SK-N-SH (cell line): ENCODE data around the gene ZNF641. TPM values are rescaled to one million over a fixed set of nuclear protein-coding genes. Genes with fewer than 3 reads are reported as not detected.

Source experiments
- CTCF ChIA-PET: fragments of 300-600, 350-600 bp; formaldehyde crosslinking; extraction: SDS; loops from one replicate; lab custom pipeline; 2021; lab: Yijun Ruan, JAX
- POLR2A ChIA-PET: fragments of 350-600 bp; sonication (Branson Sonifier 250); formaldehyde crosslinking; extraction: SDS; loops from one replicate; lab custom pipeline; 2020; ENCODE audit warnings: antibody characterized with exemption, inconsistent platforms; lab: Yijun Ruan, JAX
- DNase-seq: peaks from one replicate; pipeline ENCODE4 v3.0.0; 2012
- H2AFZ ChIP-seq: fragments of 200-600 bp; sonication (generic); 2 replicates; pipeline ENCODE4 v1.8.1; 2016; ENCODE audit warnings: antibody characterized with exemption, mild to moderate bottlenecking, low read depth
- H3F3A ChIP-seq: fragments of 200-600 bp; sonication (generic); replicated peaks from 2 replicates; pipeline ENCODE3; 2016; ENCODE audit warnings: antibody characterized with exemption, mild to moderate bottlenecking; ENCODE audit not compliant: insufficient read depth
- H3K27ac ChIP-seq, 2 experiments: fragments of 200-500 bp in 1 of 2; fragments of 200-600 bp in 1 of 2; sonication (Bioruptor generic) in 1 of 2; sonication (generic), shearing (Covaris generic) in 1 of 2; 2 replicates each; pipeline versions ENCODE4 v1.5.1 to v1.6.1; 2014 to 2016; ENCODE audit warnings: low read depth in 2 of 2, inconsistent platforms in 1 of 2, low read length in 1 of 2, mild to moderate bottlenecking in 1 of 2, mixed read lengths in 1 of 2
- H3K27me3 ChIP-seq: fragments of 200-600 bp; sonication (generic), shearing (Covaris generic); 2 replicates; pipeline ENCODE4 v1.6.1; 2016; ENCODE audit warnings: mixed run types; ENCODE audit not compliant: insufficient read depth
- H3K36me3 ChIP-seq, 2 experiments: fragments of 200-500 bp in 1 of 2; fragments of 200-600 bp in 1 of 2; sonication (Bioruptor generic) in 1 of 2; sonication (generic) in 1 of 2; replicated peaks in 1 of 2; 2 replicates each; pipeline versions ENCODE3 to v1.5.1; 2014 to 2016; ENCODE audit warnings: low read length in 1 of 2, mild to moderate bottlenecking in 1 of 2; ENCODE audit not compliant: insufficient read depth in 2 of 2, control insufficient read depth in 1 of 2
- H3K4me1 ChIP-seq, 2 experiments: fragments of 200-500 bp in 1 of 2; fragments of 200-600 bp in 1 of 2; sonication (Bioruptor generic) in 1 of 2; sonication (generic), shearing (Covaris generic) in 1 of 2; 2 replicates each; pipeline versions ENCODE4 v1.5.1 to v1.6.1; 2014 to 2016; ENCODE audit warnings: low read depth in 1 of 2, low read length in 1 of 2, mixed run types in 1 of 2; ENCODE audit not compliant: insufficient read depth in 2 of 2, control insufficient read depth in 1 of 2
- H3K4me2 ChIP-seq: fragments of 200-600 bp; sonication (generic), shearing (Covaris generic); 2 replicates; pipeline ENCODE4 v1.6.1; 2017; ENCODE audit warnings: mixed run types
- H3K4me3 ChIP-seq, 2 experiments: fragments of 200-500 bp in 1 of 2; fragments of 200-600 bp in 1 of 2; sonication (Bioruptor generic) in 1 of 2; sonication (generic), shearing (Covaris generic) in 1 of 2; 2 replicates each; pipeline versions ENCODE4 v1.5.1 to v1.8.1; 2014 to 2016; ENCODE audit warnings: low read depth in 2 of 2, inconsistent platforms in 1 of 2, low read length in 1 of 2, mild to moderate bottlenecking in 1 of 2, mixed read lengths in 1 of 2, moderate library complexity in 1 of 2
- H3K79me2 ChIP-seq: fragments of 200-600 bp; sonication (generic); 2 replicates; pipeline ENCODE4 v1.8.1; 2017; ENCODE audit warnings: mild to moderate bottlenecking; ENCODE audit not compliant: insufficient read depth
- H3K9ac ChIP-seq: fragments of 200-600 bp; sonication (generic); 2 replicates; pipeline ENCODE4 v1.6.1; 2017; ENCODE audit warnings: mixed run types
- H3K9me2 ChIP-seq: fragments of 200-600 bp; sonication (generic); 2 replicates; pipeline ENCODE4 v1.6.1; 2017; ENCODE audit warnings: mixed run types
- H3K9me3 ChIP-seq: fragments of 200-600 bp; sonication (generic); 2 replicates; pipeline ENCODE4 v1.6.1; 2017; ENCODE audit warnings: mixed run types, mild to moderate bottlenecking, moderate library complexity
- H4K20me1 ChIP-seq: fragments of 200-600 bp; sonication (generic); 2 replicates; pipeline ENCODE4 v1.6.1; 2017; ENCODE audit warnings: mild to moderate bottlenecking, mixed run types; ENCODE audit not compliant: insufficient read depth
- EP300 ChIP-seq, 2 experiments: IDR thresholded peaks; 2 replicates each; pipeline versions ENCODE4 v1.4.0 to v1.6.1; 2012; ENCODE audit warnings: borderline replicate concordance in 1 of 2, low read depth in 1 of 2, low read length in 1 of 2
- EZH2phosphoT487 ChIP-seq: fragments of 200-600 bp; sonication (generic); IDR thresholded peaks from 2 replicates; pipeline ENCODE4 v1.6.1; 2017; ENCODE audit warnings: low read depth, mixed run types, mild to moderate bottlenecking, antibody characterized with exemption, moderate library complexity, borderline replicate concordance
- FOXM1 ChIP-seq: IDR thresholded peaks from 2 replicates; pipeline ENCODE4 v1.4.0; 2012; ENCODE audit warnings: low read depth, mild to moderate bottlenecking
- MEF2A ChIP-seq: IDR thresholded peaks from 2 replicates; pipeline ENCODE4 v1.4.0; 2012; ENCODE audit warnings: low read depth, borderline replicate concordance
- NFIC ChIP-seq: IDR thresholded peaks from 2 replicates; pipeline ENCODE4 v1.4.0; 2012; ENCODE audit warnings: borderline replicate concordance
- NRF1 ChIP-seq: IDR thresholded peaks from 2 replicates; pipeline ENCODE4 v1.6.1; 2012; ENCODE audit warnings: low read depth, mild to moderate bottlenecking, low read length
- POLR2AphosphoS5 ChIP-seq: IDR thresholded peaks from 2 replicates; pipeline ENCODE4 v1.6.1; 2012; ENCODE audit warnings: low read depth, low read length
- RFX5 ChIP-seq: IDR thresholded peaks from 2 replicates; pipeline ENCODE4 v1.6.1; 2012; ENCODE audit warnings: mild to moderate bottlenecking, improper control_type of control experiment, low read length
- RXRA ChIP-seq: IDR thresholded peaks from 2 replicates; pipeline ENCODE4 v1.4.0; 2012; ENCODE audit warnings: low read depth, mild to moderate bottlenecking, borderline replicate concordance
- SMC3 ChIP-seq: IDR thresholded peaks from 2 replicates; pipeline ENCODE4 v1.6.1; 2012; ENCODE audit warnings: low read depth, low read length, improper control_type of control experiment
- TAF1 ChIP-seq: IDR thresholded peaks from 2 replicates; pipeline ENCODE4 v1.6.1; 2012; ENCODE audit warnings: low read depth, mild to moderate bottlenecking, low read length, moderate library complexity, borderline replicate concordance
- TCF12 ChIP-seq: IDR thresholded peaks from 2 replicates; pipeline ENCODE4 v1.4.0; 2012
- TEAD4 ChIP-seq: IDR thresholded peaks from 2 replicates; pipeline ENCODE4 v1.4.0; 2012; ENCODE audit warnings: mild to moderate bottlenecking, borderline replicate concordance; ENCODE audit not compliant: insufficient read depth
- WGBS: methylation state at CpG from one replicate; pipeline ENCODE4 v1.1.6; 2017; ENCODE audit warnings: low lambda C conversion rate; 5-methylcytosine and 5-hydroxymethylcytosine counted together
- polyA plus RNA-seq, 3 experiments: library from polyadenylated mRNA; depleted of rRNA; stranded (reverse); fragments of >200 nt; gene quantifications; 2 replicates each; pipeline ENCODE4 v1.2.3, GENCODE V29; 2012
- small RNA-seq, 7 experiments: library from RNA; depleted of rRNA; stranded (forward); fragments of <200 nt; gene quantifications; one replicate each; pipeline ENCODE3, GENCODE V24; 2012
- TF ChIP-seq, protein P1 (sequence below): IDR thresholded peaks from 2 replicates; pipeline ENCODE4 v1.6.1; 2012; ENCODE audit warnings: mild to moderate bottlenecking, low read depth, low read length, moderate library complexity

ZNF641 gene
- polyA plus RNA-seq, 1 of the 3 experiments (the other 2 are of a cell fraction) = 1.9 TPM

DNA sequence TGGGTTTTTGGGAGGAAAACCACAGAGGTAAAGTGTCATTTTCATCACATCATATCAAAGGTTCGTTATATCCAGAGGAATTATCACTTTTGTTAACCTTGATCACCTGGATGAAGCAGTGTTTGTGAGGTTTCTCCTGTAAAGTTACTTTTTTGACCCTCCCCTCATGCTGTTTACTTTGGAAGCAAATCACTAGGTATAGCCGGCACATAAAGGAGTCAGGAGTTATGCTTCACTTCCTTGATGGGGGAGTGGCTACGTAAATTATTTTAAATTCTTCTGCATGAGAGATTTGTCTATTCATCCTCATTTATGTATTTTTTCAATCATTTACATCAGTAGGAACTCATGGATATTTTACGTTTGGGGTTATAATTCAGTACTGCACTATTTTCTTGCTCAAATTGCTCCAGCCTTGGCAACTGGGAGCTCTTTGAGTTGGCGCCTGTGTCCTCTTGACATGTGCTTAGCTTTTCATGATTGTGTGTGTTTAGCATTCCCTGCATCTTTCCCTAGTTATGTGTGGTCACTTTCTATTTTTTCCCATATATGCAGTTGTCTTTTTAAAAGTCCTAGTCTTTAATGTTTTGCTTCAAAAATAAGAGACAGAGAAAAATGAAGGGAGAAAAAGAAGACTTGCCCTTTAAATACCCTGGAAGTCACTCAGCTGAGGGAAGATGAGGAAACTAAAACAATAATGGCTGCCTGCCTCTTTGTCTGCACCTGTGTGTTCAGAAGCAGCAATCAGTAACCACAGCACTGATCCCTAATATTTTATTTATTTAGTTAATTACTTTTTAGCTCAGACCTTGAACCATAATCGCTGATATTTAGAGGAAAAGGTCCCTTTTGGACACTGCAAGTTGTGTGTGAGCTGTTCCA, 62.1 kb downstream of the ZNF641 start:
- Histone ChIP-seq H3K27ac (no peak overlapping the region), H3K9ac (no peak overlapping the region), H2AFZ (no peak overlapping the region), H3F3A (no peaks in the 10 kb centered on the region), H3K36me3 (no peaks in the 10 kb centered on the region), H3K4me3 (no peak overlapping the region), H3K9me2 (no peaks in the 10 kb centered on the region), H3K4me2 (no peak overlapping the region), H3K27me3 (no peaks in the 10 kb centered on the region), H4K20me1 (no peaks in the 10 kb centered on the region), H3K79me2 (no peaks in the 10 kb centered on the region), H3K9me3 (no peaks in the 10 kb centered on the region), H3K4me1 (no peaks in the 10 kb centered on the region)
- 42% methylated on average over 6 of the region's 6 CpGs for WGBS
- ChIA-PET POLR2A (no interaction called here), CTCF (no interaction called here)
- TF ChIP-seq EP300 (IDR thresholded peaks at IDR 0.05; ENCODE audit: borderline replicate concordance in 1 of 2, low read depth in 1 of 2, low read length in 1 of 2) = no peak
- TF ChIP-seq EZH2phosphoT487 = no peak
- TF ChIP-seq TEAD4 = no peak
- no peak for TF ChIP-seq POLR2AphosphoS5
- TF ChIP-seq, protein P1, sequence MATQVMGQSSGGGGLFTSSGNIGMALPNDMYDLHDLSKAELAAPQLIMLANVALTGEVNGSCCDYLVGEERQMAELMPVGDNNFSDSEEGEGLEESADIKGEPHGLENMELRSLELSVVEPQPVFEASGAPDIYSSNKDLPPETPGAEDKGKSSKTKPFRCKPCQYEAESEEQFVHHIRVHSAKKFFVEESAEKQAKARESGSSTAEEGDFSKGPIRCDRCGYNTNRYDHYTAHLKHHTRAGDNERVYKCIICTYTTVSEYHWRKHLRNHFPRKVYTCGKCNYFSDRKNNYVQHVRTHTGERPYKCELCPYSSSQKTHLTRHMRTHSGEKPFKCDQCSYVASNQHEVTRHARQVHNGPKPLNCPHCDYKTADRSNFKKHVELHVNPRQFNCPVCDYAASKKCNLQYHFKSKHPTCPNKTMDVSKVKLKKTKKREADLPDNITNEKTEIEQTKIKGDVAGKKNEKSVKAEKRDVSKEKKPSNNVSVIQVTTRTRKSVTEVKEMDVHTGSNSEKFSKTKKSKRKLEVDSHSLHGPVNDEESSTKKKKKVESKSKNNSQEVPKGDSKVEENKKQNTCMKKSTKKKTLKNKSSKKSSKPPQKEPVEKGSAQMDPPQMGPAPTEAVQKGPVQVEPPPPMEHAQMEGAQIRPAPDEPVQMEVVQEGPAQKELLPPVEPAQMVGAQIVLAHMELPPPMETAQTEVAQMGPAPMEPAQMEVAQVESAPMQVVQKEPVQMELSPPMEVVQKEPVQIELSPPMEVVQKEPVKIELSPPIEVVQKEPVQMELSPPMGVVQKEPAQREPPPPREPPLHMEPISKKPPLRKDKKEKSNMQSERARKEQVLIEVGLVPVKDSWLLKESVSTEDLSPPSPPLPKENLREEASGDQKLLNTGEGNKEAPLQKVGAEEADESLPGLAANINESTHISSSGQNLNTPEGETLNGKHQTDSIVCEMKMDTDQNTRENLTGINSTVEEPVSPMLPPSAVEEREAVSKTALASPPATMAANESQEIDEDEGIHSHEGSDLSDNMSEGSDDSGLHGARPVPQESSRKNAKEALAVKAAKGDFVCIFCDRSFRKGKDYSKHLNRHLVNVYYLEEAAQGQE = no peak
- TF ChIP-seq MEF2A = no peak
- no peak for TF ChIP-seq SMC3
- TF ChIP-seq NFIC = no peak
- no peak for TF ChIP-seq RFX5
- TF ChIP-seq TAF1 = no peak
- no peak for TF ChIP-seq TCF12
- no peak for TF ChIP-seq FOXM1
- TF ChIP-seq NRF1 = no peak
- TF ChIP-seq RXRA = no peak
- DNase-seq = no peak

Small RNA genes within 50 kb of the gene (small RNA-seq; reads per million reads assigned to genes)
- 0 reads per million in 7 experiments for gene AC024257.2

Other genes with a start within 250 kb of the ZNF641 start
- 5.6 and 8.4 TPM in 2 replicates for gene SENP1, start 244.8 kb downstream of the ZNF641 start, polyA plus RNA-seq (2012; rRNA removed)
- 85.0 and 111 TPM in 2 replicates for gene PFKM, start 231.6 kb downstream of the ZNF641 start, polyA plus RNA-seq (2012; rRNA removed)
- gene ASB8, start 193.4 kb downstream of the ZNF641 start, polyA plus RNA-seq (2012; rRNA removed) = 13.8 and 16.9 TPM in 2 replicates
- gene CCDC184, start 167.3 kb downstream of the ZNF641 start, polyA plus RNA-seq (2012; rRNA removed) = 4.2 and 5.8 TPM in 2 replicates
- gene OR10AD1, start 147.6 kb downstream of the ZNF641 start, polyA plus RNA-seq (2012; rRNA removed) = not detected in 2 replicates
- gene ANP32D, start 121.6 kb upstream of the ZNF641 start, polyA plus RNA-seq (2012; rRNA removed) = not detected in 2 replicates
- not detected in 2 replicates for gene C12orf54, start 131.6 kb upstream of the ZNF641 start, polyA plus RNA-seq (2012; rRNA removed)
- gene OR8S1, start 174.7 kb upstream of the ZNF641 start, polyA plus RNA-seq (2012; rRNA removed) = not detected in 2 replicates
- gene LALBA, start 219.1 kb upstream of the ZNF641 start, polyA plus RNA-seq (2012; rRNA removed) = not detected in 2 replicates